A673 (cell line): ENCODE data around the gene TRIP13. TPM values are rescaled to one million over a fixed set of nuclear protein-coding genes. Genes with fewer than 3 reads are reported as not detected.
"Not testable (repeated sequence)": the region's sequence is repeated elsewhere in the genome, so short reads cannot be mapped to it uniquely, and the experiment has no call there.

Experiments
- BruUV-seq: library from RNA; stranded (reverse); fragments of 400-500 nt; replicated peaks from 2 replicates; lab custom pipeline; 2021; lab: Mats Ljungman, UMichigan
- CTCF ChIA-PET: fragments of 300-600 bp; sonication (Branson Sonifier 250); formaldehyde crosslinking; loops from one replicate; lab custom pipeline; 2022; ENCODE audit warnings: antibody characterized with exemption; lab: Charles Lee
- POLR2A ChIA-PET: fragments of 300-600 bp; sonication (Branson Sonifier 250); formaldehyde crosslinking; loops from one replicate; lab custom pipeline; 2022; ENCODE audit warnings: antibody characterized with exemption; ENCODE audit not compliant: low non-redundant PET; lab: Charles Lee
- DNase-seq: peaks from one replicate; pipeline ENCODE4 v3.0.0-alpha.2; 2015; ENCODE audit warnings: low spot score
- H3K27ac ChIP-seq: fragments of 200-600 bp; sonication (generic); 2 replicates; pipeline ENCODE4 v1.5.1; 2016; ENCODE audit warnings: mixed run types, low read depth, mild to moderate bottlenecking, mixed read lengths, antibody characterized with exemption, low read length; ENCODE audit not compliant: poor library complexity, severe bottlenecking
- H3K27me3 ChIP-seq: fragments of 200-600 bp; sonication (generic); replicated peaks from 2 replicates; pipeline ENCODE4 v1.6.1; 2017; ENCODE audit warnings: mixed run types, low read depth, mild to moderate bottlenecking, mixed read lengths, antibody characterized with exemption, low read length; ENCODE audit not compliant: insufficient read depth, poor library complexity
- H3K36me3 ChIP-seq: fragments of 200-600 bp; sonication (generic); 2 replicates; pipeline ENCODE4 v1.6.1; 2016; ENCODE audit warnings: mixed run types, mild to moderate bottlenecking, mixed read lengths, antibody characterized with exemption, low read length; ENCODE audit not compliant: insufficient read depth, poor library complexity, severe bottlenecking
- H3K4me1 ChIP-seq: fragments of 200-600 bp; sonication (generic); 2 replicates; pipeline ENCODE4 v1.6.1; 2017; ENCODE audit warnings: mixed run types, mild to moderate bottlenecking, mixed read lengths, antibody characterized with exemption, low read length; ENCODE audit not compliant: insufficient read depth, poor library complexity, severe bottlenecking
- H3K4me3 ChIP-seq: fragments of 200-600 bp; sonication (generic); 2 replicates; pipeline ENCODE4 v1.5.1; 2016; ENCODE audit warnings: low read depth, mixed run types, mild to moderate bottlenecking, mixed read lengths, low read length; ENCODE audit not compliant: poor library complexity, severe bottlenecking
- H3K9me3 ChIP-seq: fragments of 200-600 bp; sonication (generic); 2 replicates; pipeline ENCODE4 v1.6.1; 2016; ENCODE audit warnings: mixed run types, low read depth, mild to moderate bottlenecking, mixed read lengths, antibody characterized with exemption, low read length; ENCODE audit not compliant: poor library complexity, severe bottlenecking
- EZH2 ChIP-seq: fragments of 200-600 bp; sonication (generic); IDR thresholded peaks from 2 replicates; pipeline ENCODE4 v1.6.1; 2017; ENCODE audit warnings: borderline replicate concordance, low read depth, mild to moderate bottlenecking, mixed read lengths, antibody characterized with exemption, low read length; ENCODE audit not compliant: poor library complexity, severe bottlenecking
- intact Hi-C: fragments of 100-400 bp; cut with micrococcal nuclease; formaldehyde crosslinking; loops from one replicate; pipeline ENCODE4 v1.10.0; 2022; ENCODE audit not compliant: unreplicated experiment
- total RNA-seq: library from RNA; stranded (reverse); gene quantifications from 2 replicates; pipeline ENCODE4 v1.2.3, GENCODE V29; 2021
- TF ChIP-seq, protein P1 (sequence below): fragments of 300-800, 200-600 bp; sonication (generic); conservative IDR thresholded peaks from 2 replicates; pipeline ENCODE4 v1.5.1; 2017; ENCODE audit warnings: low read depth, mild to moderate bottlenecking, antibody characterized with exemption, low read length, moderate library complexity, mixed read lengths

TRIP13 gene
- total RNA-seq, 1 experiment from 2014 or later = 69.1 TPM

DNA sequence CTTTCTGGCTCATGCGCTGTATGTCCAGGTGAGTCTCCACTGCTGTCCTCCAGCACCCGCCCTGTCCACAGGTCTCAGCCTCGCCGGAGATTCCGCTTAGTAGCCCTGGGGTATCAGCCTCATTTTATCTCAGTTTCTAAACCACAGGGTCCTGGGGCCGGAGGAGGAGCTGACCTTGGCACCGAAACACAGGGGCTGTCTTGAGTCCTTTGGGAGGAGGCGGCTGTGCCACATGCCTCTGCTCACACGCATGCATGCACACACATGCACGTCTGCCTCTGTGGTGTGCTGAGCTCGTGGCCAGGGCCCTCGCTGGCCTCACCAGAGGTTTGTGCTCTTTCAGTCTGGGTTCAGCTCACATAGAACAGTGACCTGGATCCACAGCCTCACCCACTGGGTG is 23.3 kb downstream of the TRIP13 start:
- H3K4me1 ChIP-seq = no peaks in the 10 kb centered on the region
- POLR2A ChIA-PET = no interaction called here
- no TSS peak for BruUV-seq
- H3K36me3 ChIP-seq = peaks cover 53% of the 10 kb centered on the region
- no peak overlapping the region for H3K4me3 ChIP-seq
- TF ChIP-seq, protein P1, sequence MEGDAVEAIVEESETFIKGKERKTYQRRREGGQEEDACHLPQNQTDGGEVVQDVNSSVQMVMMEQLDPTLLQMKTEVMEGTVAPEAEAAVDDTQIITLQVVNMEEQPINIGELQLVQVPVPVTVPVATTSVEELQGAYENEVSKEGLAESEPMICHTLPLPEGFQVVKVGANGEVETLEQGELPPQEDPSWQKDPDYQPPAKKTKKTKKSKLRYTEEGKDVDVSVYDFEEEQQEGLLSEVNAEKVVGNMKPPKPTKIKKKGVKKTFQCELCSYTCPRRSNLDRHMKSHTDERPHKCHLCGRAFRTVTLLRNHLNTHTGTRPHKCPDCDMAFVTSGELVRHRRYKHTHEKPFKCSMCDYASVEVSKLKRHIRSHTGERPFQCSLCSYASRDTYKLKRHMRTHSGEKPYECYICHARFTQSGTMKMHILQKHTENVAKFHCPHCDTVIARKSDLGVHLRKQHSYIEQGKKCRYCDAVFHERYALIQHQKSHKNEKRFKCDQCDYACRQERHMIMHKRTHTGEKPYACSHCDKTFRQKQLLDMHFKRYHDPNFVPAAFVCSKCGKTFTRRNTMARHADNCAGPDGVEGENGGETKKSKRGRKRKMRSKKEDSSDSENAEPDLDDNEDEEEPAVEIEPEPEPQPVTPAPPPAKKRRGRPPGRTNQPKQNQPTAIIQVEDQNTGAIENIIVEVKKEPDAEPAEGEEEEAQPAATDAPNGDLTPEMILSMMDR = no peak
- TF ChIP-seq EZH2 = no peak
- intact Hi-C loops = no loop called here
- DNase-seq = no peak
- CTCF ChIA-PET = interaction anchor here (0.6 kb wide), 1 partner anchor 331 kb away, joined by 3 read pairs; no protein-coding TSS in a partner anchor
- H3K9me3 ChIP-seq = no peaks in the 10 kb centered on the region
- no peaks in the 10 kb centered on the region for H3K27me3 ChIP-seq
- H3K27ac ChIP-seq = no peak overlapping the region

DNA sequence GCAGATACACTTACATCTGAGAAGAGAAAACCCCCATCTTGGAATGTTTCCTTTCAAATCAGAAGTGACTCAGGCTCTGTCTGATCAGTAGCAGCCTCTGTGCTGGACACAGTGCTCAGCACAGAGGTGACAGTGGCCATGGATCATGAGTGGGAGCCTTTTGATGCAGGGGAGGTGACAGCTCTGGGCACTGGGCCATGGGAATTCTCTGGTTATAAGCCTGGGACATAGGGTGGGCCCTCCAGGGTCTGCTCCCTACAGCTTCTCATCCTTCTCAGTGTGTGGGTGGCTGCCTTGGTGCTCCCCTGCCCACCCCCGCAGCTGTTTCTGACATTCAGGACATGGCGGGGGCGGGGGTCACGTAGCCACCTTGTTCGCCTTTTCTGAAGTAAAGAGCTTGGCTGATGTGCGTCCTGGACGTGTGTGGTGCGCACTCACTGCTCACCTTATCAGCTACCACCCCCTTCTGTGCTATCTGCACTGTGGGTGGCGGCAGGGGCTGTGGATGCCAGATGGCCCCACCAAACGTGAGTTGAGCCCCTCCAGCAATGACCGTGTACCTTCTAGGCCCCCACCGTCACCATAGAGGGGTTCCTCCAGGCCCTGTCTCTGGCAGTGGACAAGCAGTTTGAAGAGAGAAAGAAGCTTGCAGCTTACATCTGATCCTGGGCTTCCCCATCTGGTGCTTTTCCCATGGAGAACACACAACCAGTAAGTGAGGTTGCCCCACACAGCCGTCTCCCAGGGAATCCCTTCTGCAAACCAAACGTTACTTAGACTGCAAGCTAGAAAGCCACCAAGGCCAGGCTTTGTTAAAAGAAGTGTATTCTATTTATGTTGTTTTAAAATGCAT is 24.0 kb downstream of the TRIP13 start:
- DNase-seq = no peak
- Histone ChIP-seq H3K27ac (no peak overlapping the region), H3K4me3 (no peak overlapping the region), H3K36me3 (peaks cover 53% of the 10 kb centered on the region), H3K4me1 (no peaks in the 10 kb centered on the region), H3K27me3 (no peaks in the 10 kb centered on the region), H3K9me3 (no peaks in the 10 kb centered on the region)
- ChIA-PET CTCF (interaction anchor here (0.6 kb wide), 1 partner anchor 330 kb away, joined by 3 read pairs; no protein-coding TSS in a partner anchor), POLR2A (no interaction called here)
- intact Hi-C loops = no loop called here
- no TSS peak for BruUV-seq
- TF ChIP-seq, protein P1 = no peak
- TF ChIP-seq EZH2 = no peak

DNA sequence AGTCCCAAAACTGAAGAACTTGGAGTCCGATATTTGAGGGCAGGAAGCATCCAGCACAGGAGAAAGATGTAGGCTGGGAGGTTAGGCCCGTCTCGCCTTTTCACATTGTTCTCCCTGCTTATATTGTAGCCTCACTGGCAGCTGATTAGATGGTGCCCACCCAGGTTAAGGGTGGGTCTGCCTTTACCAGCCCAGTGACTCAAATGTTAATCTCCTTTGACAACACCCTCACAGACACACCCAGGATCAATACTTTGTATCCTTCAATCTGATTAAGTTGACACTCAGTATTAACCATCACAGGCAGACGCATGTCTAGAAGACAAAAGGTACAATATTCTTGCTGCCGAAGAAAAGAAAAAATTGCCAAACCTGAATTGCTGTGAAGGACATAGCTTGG is 26.0 kb downstream of the TRIP13 start:
- BruUV-seq, intact Hi-C loops: not testable (repeated sequence)

More for the DNA sequence above, 26.0 kb downstream of the TRIP13 start:
- H3K27me3 ChIP-seq, H3K9me3 ChIP-seq, POLR2A ChIA-PET, H3K4me3 ChIP-seq, CTCF ChIA-PET, H3K4me1 ChIP-seq, H3K27ac ChIP-seq, DNase-seq: not testable (repeated sequence)
- H3K36me3 ChIP-seq = peaks cover 47% of the 10 kb centered on the region
